Nephron progenitor cell (in vitro differentiated cells): Measurements from ENCODE around the gene WDTC1.
"Not testable (repeated sequence)": the region's sequence is repeated elsewhere in the genome, so short reads cannot be mapped to it uniquely, and the experiment has no call there.

Experiments
- DNase-seq: peaks from one replicate; pipeline ENCODE4 v3.0.0; 2021
- H3K27ac Mint-ChIP-seq: 2 replicates; pipeline ENCODE4 v1.8.0; 2021; ENCODE audit warnings: mild to moderate bottlenecking, moderate library complexity, mixed read lengths
- H3K27me3 Mint-ChIP-seq: 2 replicates; pipeline ENCODE4 v1.8.0; 2021; ENCODE audit warnings: mild to moderate bottlenecking, low read depth, mixed read lengths; ENCODE audit not compliant: poor library complexity
- H3K36me3 Mint-ChIP-seq: 2 replicates; pipeline ENCODE4 v1.8.0; 2021; ENCODE audit warnings: low read depth, mixed read lengths
- H3K4me1 Mint-ChIP-seq: 2 replicates; pipeline ENCODE4 v1.8.0; 2021; ENCODE audit warnings: mixed read lengths
- H3K4me3 Mint-ChIP-seq: 2 replicates; pipeline ENCODE4 v1.8.0; 2021; ENCODE audit warnings: mild to moderate bottlenecking, moderate library complexity, mixed read lengths
- H3K9me3 Mint-ChIP-seq: 2 replicates; pipeline ENCODE4 v1.8.0; 2021; ENCODE audit warnings: mild to moderate bottlenecking, moderate library complexity, mixed read lengths
- CTCF ChIP-seq: fragments of 200-600 bp; sonication (generic); IDR thresholded peaks from 2 replicates; pipeline ENCODE4 v1.5.0; 2021; ENCODE audit warnings: antibody characterized with exemption

Gene WDTC1

DNA sequence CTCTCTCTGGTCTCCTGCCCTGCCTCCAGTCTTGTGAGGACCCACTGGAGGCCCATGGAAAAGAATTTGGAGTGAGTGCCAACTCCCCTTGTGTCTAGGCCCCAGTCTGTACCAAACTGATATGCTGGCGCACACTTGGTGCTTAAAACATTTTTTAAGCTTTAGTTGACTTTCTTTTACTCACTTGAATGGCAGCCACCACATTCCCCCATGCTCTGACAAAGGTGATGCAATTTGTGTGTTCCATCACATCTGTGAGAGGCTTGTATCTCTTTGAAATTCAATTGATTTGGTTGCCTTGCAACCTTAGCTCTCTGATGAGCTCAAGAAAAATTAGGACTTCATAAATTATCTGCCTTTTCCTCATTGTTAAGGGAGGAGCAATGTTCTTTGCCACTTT is 30.5 kb upstream of the WDTC1 start:
- Mint-ChIP-seq H3K9me3 (peaks cover 6% of the 10 kb centered on the region), H3K27ac (peak overlapping the region; percentile 80), H3K36me3 (no peaks in the 10 kb centered on the region), H3K4me3 (no peak overlapping the region), H3K4me1 (peaks cover 18% of the 10 kb centered on the region), H3K27me3 (peaks cover 7% of the 10 kb centered on the region)
- TF ChIP-seq CTCF, result no peak
- DNase-seq, result no peak

DNA sequence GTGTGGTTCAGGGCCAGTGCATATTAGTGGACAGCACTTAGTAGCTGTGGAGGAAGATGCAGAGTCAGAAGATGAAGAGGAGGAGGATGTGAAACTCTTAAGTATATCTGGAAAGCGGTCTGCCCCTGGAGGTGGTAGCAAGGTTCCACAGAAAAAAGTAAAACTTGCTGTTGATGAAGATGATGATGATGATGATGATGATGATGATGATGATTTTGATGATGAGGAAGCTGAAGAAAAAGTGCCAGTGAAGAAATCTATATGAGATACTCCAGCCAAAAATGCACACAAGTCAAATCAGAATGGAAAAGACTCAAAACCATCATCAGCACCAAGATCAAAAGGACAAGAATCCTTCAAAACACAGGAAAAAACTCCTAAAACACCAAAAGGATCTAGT is 27.2 kb upstream of the WDTC1 start:
- H3K9me3 Mint-ChIP-seq, DNase-seq, H3K36me3 Mint-ChIP-seq, H3K4me3 Mint-ChIP-seq, H3K27me3 Mint-ChIP-seq, H3K27ac Mint-ChIP-seq: not testable (repeated sequence)
- H3K4me1 Mint-ChIP-seq, result peaks cover 18% of the 10 kb centered on the region

DNA sequence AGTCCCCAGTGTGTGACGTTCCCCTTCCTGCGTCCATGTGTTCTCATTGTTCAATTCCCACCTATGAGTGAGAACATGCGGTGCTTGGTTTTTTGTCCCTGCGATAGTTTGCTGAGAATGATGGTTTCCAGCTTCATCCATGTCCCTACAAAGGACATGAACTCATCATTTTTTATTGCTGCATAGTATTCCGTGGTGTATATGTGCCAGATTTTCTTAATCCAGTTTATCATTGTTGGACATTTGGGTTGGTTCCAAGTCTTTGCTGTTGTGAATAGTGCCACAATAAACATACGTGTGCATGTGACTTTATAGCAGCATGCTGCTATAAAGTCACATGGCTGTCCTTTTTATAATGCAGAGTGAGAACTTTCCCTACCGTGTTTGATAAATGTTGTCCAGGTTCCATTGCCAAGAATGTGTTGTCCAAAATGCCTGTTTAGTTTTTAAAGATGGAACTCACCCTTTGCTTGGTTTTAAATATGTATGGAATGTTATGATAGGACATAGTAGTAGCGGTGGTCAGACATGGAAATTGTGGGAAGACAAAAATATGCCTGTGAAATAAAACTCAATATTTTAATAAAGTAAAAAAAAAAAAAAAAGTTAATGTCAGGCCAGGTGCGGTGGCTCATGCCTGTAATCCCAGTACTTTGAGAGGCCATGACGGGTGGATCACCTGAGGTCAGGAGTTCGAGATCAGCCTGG is 26.1 kb upstream of the WDTC1 start:
- not testable (repeated sequence) for H3K9me3 Mint-ChIP-seq, H3K4me3 Mint-ChIP-seq, H3K27me3 Mint-ChIP-seq, H3K36me3 Mint-ChIP-seq, H3K27ac Mint-ChIP-seq, DNase-seq
- peaks cover 14% of the 10 kb centered on the region for H3K4me1 Mint-ChIP-seq

DNA sequence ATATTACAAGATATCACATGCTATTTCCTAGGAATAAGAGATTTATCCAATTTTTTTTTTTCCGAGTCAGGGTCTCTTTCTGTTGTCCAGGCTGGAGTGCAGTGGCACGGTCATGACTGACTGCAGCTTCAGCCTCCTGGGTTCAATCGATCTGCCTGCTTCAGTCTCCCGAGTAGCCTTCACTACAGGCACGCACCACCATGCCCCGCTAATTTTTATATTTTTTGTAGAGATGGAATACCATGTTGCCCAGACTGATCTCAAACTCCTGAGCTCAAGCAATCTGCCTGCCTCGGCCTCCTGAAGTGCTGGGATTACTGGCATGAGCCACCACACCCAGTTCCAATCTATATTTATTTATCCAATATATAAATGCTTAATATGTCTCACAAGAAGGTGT is 18.0 kb upstream of the WDTC1 start:
- Mint-ChIP-seq H3K27me3 (peaks cover 12% of the 10 kb centered on the region), H3K4me3 (no peak overlapping the region), H3K27ac (no peak overlapping the region), H3K9me3 (peaks cover 3% of the 10 kb centered on the region), H3K36me3 (no peaks in the 10 kb centered on the region), H3K4me1 (peaks cover 7% of the 10 kb centered on the region)
- no peak for DNase-seq
- no peak for TF ChIP-seq CTCF

DNA sequence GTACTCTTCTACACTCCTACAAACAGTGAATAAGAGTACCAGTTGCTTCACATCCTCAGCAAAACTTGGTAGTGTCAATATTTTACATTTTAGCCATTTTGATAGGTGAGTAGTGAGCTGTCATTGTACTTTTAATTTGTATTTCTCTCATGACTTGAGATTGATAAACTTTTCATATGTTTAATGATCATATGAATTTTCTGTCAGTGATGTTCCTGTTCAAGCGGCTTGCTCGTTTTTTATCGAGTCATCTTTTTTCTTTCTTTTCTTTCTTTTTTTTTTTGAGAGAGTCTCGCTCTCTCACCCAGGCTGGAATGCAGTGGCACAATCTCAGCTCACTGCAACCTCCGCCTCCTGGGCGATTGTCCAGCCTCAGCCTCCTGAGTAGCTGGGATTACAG is 17.0 kb upstream of the WDTC1 start:
- H3K9me3 Mint-ChIP-seq, result peaks cover 9% of the 10 kb centered on the region
- H3K27ac Mint-ChIP-seq, result no peak overlapping the region
- H3K4me3 Mint-ChIP-seq, result no peak overlapping the region
- no peak for TF ChIP-seq CTCF
- no peak for DNase-seq
- no peaks in the 10 kb centered on the region for H3K36me3 Mint-ChIP-seq
- H3K4me1 Mint-ChIP-seq, result peaks cover 7% of the 10 kb centered on the region
- H3K27me3 Mint-ChIP-seq, result peaks cover 17% of the 10 kb centered on the region

DNA sequence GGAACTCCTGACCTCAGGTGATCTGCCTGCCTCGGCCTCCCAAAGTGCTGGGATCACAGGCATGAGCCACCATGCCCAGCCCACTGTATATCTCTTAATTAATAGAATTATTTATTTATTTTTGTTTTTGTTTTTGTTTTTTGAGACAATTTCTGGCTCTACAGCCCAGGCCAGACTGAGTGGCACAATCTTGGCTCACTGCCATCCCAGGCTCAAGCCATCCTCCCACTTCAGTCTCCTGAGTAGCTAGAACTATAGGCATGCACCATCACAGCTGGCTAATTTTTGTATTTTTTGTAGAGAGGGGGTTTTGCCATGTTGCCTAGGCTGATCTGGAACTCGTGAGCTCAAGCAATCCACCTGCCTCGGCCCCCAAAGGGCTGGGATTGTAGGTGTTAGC is 15.7 kb upstream of the WDTC1 start:
- no peaks in the 10 kb centered on the region for H3K36me3 Mint-ChIP-seq
- no peak overlapping the region for H3K27ac Mint-ChIP-seq
- TF ChIP-seq CTCF, result no peak
- peaks cover 19% of the 10 kb centered on the region for H3K9me3 Mint-ChIP-seq
- peaks cover 7% of the 10 kb centered on the region for H3K4me1 Mint-ChIP-seq
- H3K27me3 Mint-ChIP-seq, result peaks cover 17% of the 10 kb centered on the region
- no peak for DNase-seq
- no peak overlapping the region for H3K4me3 Mint-ChIP-seq

DNA sequence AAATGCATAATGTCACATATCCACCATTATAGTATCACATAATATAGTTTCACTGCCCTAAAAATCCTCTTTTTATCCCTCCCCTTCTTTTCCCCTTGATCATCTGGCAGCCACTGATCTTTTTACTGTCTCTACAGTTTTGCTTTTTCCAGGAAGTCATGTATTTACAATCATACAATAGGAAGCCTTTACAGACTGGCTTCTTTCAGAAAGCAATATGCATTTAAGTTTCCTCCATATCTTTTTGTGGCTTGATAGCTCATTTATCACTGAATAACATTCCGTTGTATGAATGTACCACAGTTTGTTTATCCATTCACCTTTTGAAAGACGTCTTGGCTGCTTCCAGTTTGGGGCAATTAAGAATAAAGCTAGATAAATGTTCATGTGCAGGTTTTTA is 14.3 kb upstream of the WDTC1 start:
- Mint-ChIP-seq H3K27ac (no peak overlapping the region), H3K36me3 (no peaks in the 10 kb centered on the region), H3K27me3 (peaks cover 17% of the 10 kb centered on the region), H3K4me3 (no peak overlapping the region), H3K9me3 (peaks cover 21% of the 10 kb centered on the region), H3K4me1 (peaks cover 7% of the 10 kb centered on the region)
- no peak for DNase-seq
- no peak for TF ChIP-seq CTCF

DNA sequence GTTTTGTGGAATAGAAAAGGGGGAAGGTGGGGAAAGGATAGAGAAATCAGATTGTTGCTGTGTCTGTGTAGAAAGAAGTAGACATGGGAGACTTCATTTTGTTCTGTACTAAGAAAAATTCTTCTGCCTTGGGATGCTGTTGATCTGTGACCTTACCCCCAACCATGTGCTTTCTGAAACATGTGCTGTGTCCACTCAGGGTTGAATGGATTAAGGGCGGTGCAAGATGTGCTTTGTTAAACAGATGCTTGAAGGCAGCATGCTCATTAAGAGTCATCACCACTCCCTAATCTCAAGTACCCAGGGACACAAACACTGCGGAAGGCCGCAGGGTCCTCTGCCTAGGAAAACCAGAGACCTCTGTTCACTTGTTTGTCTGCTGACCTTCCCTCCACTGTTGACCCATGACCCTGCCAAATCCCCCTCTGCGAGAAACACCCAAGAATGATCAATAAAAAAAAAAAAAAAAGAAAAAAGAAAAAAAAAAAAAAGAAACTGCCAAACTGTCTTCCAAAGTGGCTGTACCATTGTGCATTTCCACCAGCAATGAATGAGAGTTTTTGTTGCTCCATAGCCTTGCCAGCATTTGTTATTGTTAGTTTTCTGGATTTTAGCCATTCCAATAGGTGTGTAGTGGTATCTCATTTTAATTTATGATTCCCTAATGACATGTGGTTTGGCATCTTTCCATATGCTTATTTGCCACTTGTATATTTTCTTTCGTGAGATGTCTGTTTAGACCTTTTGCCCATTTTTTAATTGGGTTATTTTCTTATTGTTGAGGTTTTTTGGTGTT is 13.5 kb upstream of the WDTC1 start:
- not testable (repeated sequence) for H3K4me3 Mint-ChIP-seq, H3K27ac Mint-ChIP-seq, H3K36me3 Mint-ChIP-seq, H3K4me1 Mint-ChIP-seq, DNase-seq
- H3K9me3 Mint-ChIP-seq, result peaks cover 21% of the 10 kb centered on the region
- peaks cover 14% of the 10 kb centered on the region for H3K27me3 Mint-ChIP-seq
